K562 (cell line): ENCODE data around the gene PYY. TPM values are rescaled to one million over a fixed set of nuclear protein-coding genes. Genes with fewer than 3 reads are reported as not detected.

Source experiments
- DMBX1 ChIP-seq: fragments of 250-450 bp; sonication (Bioruptor Pico); IDR thresholded peaks from 2 replicates; pipeline ENCODE4 v1.8.0; 2022; ENCODE audit warnings: inconsistent platforms, mild to moderate bottlenecking, moderate library complexity, borderline replicate concordance
- ESRRA ChIP-seq: fragments of 450-650 bp; IDR thresholded peaks from 2 replicates; pipeline ENCODE4 v1.6.1; 2014; ENCODE audit warnings: low read depth, mild to moderate bottlenecking, moderate library complexity, borderline replicate concordance
- IFI16 ChIP-seq: fragments of 250-450 bp; sonication (Bioruptor Pico); IDR thresholded peaks from 2 replicates; pipeline ENCODE4 v2.1.2; 2022; ENCODE audit warnings: mild to moderate bottlenecking, inconsistent platforms
- ILF3 ChIP-seq: fragments of 450-650 bp; IDR thresholded peaks from 2 replicates; pipeline ENCODE4 v1.6.1; 2018; ENCODE audit warnings: antibody characterized with exemption, mild to moderate bottlenecking, moderate library complexity, borderline replicate concordance
- NR3C1 ChIP-seq: sonication (generic); formaldehyde crosslinking; IDR thresholded peaks from 2 replicates; pipeline ENCODE4 v1.8.1; 2022; ENCODE audit warnings: missing genetic modification reagents
- PRPF4 ChIP-seq: fragments of 200-400 bp; formaldehyde crosslinking; IDR thresholded peaks from one replicate; pipeline ENCODE4 v1.6.1; 2017; ENCODE audit warnings: low read length, low read depth, mild to moderate bottlenecking; ENCODE audit not compliant: insufficient read depth, poor library complexity, severe bottlenecking
- SETDB1 ChIP-seq: IDR thresholded peaks from one replicate; pipeline ENCODE4 v1.6.1; 2012; ENCODE audit warnings: low read length, control low read depth, inconsistent platforms
- ZBTB40 ChIP-seq, 2 experiments: fragments of 450-650 bp in 1 of 2; sonication (generic) in 1 of 2; formaldehyde crosslinking in 1 of 2; IDR thresholded peaks; 2 replicates each; pipeline versions ENCODE4 v1.7.1 to v1.9.0; 2016 to 2022; ENCODE audit warnings: inconsistent platforms in 1 of 2, mild to moderate bottlenecking in 1 of 2, missing genetic modification reagents in 1 of 2
- ZFP36 ChIP-seq: fragments of 150-350 bp; IDR thresholded peaks from 2 replicates; pipeline ENCODE4 v1.6.1; 2018; ENCODE audit warnings: low read length, low read depth; ENCODE audit not compliant: partially characterized antibody
- ZNF655 ChIP-seq: fragments of 250-450 bp; sonication (Bioruptor Pico); IDR thresholded peaks from 2 replicates; pipeline ENCODE4 v1.5.0; 2021
- polyA plus RNA-seq, 8 experiments: library from polyadenylated mRNA; depleted of rRNA in 4 of 8; stranded (reverse) in 5 of 8; unstranded in 3 of 8; fragments of >200 nt; fragmentation: Nextera tagmentation in 2 of 8; fragmentation: Illumina TruSeq in 1 of 8; extraction: Ambion mirVana in 2 of 8; extraction: Trizol in 1 of 8; gene quantifications; 2 replicates each; pipeline versions ENCODE4 v1.2.1 to v1.2.3, GENCODE V29; 2011 to 2014; ENCODE audit warnings: inconsistent platforms in 1 of 8, missing spikeins in 1 of 8
- total RNA-seq, 7 experiments: library from RNA; depleted of rRNA in 6 of 7; stranded (reverse); fragments of >200 nt in 6 of 7; fragmentation: Illumina TruSeq in 2 of 7; extraction: Trizol in 2 of 7; gene quantifications; 2 replicates each; pipeline versions ENCODE4 v1.2.1 to v1.2.3, GENCODE V29; 2011 to 2021; ENCODE audit warnings: low replicate concordance in 1 of 7
- TF ChIP-seq, protein P1 (sequence below): fragments of 200-800 bp; sonication (Bioruptor generic); IDR thresholded peaks from 2 replicates; pipeline ENCODE4 v1.6.1; 2017; ENCODE audit warnings: missing genetic modification characterization, missing compliant biosample characterization

The PYY gene
- total and polyA plus RNA-seq, 9 of the 15 experiments (the other 6 are each of a cell fraction or from before 2014, with no cell fraction given), result not detected

DNA sequence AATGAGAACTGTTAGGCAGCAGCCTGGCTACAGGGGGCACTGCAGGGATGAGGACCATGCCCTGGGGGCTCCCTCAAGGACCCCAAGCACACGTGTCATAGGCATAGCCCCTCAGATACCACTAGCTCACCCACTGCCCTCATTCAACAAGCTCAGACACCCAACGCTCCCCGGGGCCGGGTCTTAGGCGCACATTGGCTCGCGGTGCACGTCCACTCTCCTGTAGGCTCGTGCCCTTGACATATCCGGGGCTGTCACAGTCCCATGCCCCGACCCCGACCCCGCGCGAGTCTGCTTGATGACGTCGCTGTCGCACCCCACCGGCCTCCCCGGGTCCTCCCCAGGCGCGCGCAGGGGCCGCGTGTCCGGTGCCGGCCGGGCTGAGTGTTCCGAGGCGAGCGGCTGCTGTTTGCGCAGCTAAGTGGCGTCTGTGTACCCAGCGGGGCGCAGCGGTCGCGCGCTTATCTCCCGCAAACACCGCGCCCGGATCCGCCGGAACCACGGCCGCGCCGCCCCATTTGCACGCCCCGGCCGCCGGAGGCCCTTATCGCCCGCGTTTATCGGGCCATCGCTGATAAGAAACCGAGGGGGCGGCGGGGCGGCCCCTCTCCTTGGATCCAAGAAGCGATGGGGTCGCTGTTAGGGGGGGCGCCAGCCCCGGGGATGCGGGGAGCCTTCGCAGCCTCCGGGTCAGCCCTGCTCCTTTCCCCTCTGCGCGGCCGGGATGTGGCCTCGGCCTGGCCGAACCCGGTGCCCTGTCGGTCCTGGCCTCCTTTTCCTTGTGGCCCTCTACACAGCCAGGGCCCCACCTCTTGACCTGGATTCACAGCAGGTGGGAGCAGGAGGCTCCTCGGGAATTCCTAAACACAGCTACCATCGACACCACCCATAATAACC lies 30.0 kb upstream of the PYY start (continued):
- TF ChIP-seq ZBTB40 (IDR thresholded peaks at IDR 0.05) (no peak; the same call in 1 of the 2 replicates), ZBTB40 (CRISPR knock-in tag; IDR thresholded peaks at IDR 0.05) (no peak), DMBX1 (CRISPR knock-in tag) (no peak), SETDB1 (no peak), ZNF655 (CRISPR knock-in tag) (no peak), PRPF4 (no peak), ESRRA (peak; percentile 85), ILF3 (no peak), NR3C1 (no peak), ZFP36 (no peak), IFI16 (CRISPR knock-in tag) (no peak)
- TF ChIP-seq, protein P1, sequence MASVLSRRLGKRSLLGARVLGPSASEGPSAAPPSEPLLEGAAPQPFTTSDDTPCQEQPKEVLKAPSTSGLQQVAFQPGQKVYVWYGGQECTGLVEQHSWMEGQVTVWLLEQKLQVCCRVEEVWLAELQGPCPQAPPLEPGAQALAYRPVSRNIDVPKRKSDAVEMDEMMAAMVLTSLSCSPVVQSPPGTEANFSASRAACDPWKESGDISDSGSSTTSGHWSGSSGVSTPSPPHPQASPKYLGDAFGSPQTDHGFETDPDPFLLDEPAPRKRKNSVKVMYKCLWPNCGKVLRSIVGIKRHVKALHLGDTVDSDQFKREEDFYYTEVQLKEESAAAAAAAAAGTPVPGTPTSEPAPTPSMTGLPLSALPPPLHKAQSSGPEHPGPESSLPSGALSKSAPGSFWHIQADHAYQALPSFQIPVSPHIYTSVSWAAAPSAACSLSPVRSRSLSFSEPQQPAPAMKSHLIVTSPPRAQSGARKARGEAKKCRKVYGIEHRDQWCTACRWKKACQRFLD, result peak; percentile 35; the same call in 1 of the 2 replicates
